ENCODE measurements around the gene CNGA1.
"Not testable (repeated sequence)": the region's sequence is repeated elsewhere in the genome, so short reads cannot be mapped to it uniquely, and the experiment has no call there.

The CNGA1 gene

GRCh38 chr4:48002267-48002666 is 14.2 kb downstream of the CNGA1 start:
- no peaks in the 10 kb centered on the region for H3K27me3 ChIP-seq
- no peak overlapping the region for H3K4me3 ChIP-seq (ENCODE audit: low read depth in 1 of 2, low read length in 1 of 2)
- no peaks in the 10 kb centered on the region for H3K9me3 ChIP-seq
- H3K36me3 ChIP-seq: no peaks in the 10 kb centered on the region
- no peak overlapping the region for H3K27ac ChIP-seq
- no peaks in the 10 kb centered on the region for H3K4me1 ChIP-seq (ENCODE audit: control insufficient read depth in 1 of 2, insufficient read depth in 1 of 2, low read depth in 1 of 2, low read length in 1 of 2)
- TF ChIP-seq, protein P1, sequence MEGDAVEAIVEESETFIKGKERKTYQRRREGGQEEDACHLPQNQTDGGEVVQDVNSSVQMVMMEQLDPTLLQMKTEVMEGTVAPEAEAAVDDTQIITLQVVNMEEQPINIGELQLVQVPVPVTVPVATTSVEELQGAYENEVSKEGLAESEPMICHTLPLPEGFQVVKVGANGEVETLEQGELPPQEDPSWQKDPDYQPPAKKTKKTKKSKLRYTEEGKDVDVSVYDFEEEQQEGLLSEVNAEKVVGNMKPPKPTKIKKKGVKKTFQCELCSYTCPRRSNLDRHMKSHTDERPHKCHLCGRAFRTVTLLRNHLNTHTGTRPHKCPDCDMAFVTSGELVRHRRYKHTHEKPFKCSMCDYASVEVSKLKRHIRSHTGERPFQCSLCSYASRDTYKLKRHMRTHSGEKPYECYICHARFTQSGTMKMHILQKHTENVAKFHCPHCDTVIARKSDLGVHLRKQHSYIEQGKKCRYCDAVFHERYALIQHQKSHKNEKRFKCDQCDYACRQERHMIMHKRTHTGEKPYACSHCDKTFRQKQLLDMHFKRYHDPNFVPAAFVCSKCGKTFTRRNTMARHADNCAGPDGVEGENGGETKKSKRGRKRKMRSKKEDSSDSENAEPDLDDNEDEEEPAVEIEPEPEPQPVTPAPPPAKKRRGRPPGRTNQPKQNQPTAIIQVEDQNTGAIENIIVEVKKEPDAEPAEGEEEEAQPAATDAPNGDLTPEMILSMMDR (IDR thresholded peaks at IDR 0.05): no peak

GRCh38 chr4:47996021-47996420 is 20.5 kb downstream of the CNGA1 start:
- H3K4me3 ChIP-seq (ENCODE audit: low read depth in 1 of 2, low read length in 1 of 2): no peak overlapping the region
- TF ChIP-seq, protein P1 (IDR thresholded peaks at IDR 0.05): no peak
- H3K9me3 ChIP-seq: no peaks in the 10 kb centered on the region
- no peaks in the 10 kb centered on the region for H3K36me3 ChIP-seq
- H3K27me3 ChIP-seq: no peaks in the 10 kb centered on the region
- H3K4me1 ChIP-seq (ENCODE audit: control insufficient read depth in 1 of 2, insufficient read depth in 1 of 2, low read depth in 1 of 2, low read length in 1 of 2): no peaks in the 10 kb centered on the region
- no peak overlapping the region for H3K27ac ChIP-seq

DNA sequence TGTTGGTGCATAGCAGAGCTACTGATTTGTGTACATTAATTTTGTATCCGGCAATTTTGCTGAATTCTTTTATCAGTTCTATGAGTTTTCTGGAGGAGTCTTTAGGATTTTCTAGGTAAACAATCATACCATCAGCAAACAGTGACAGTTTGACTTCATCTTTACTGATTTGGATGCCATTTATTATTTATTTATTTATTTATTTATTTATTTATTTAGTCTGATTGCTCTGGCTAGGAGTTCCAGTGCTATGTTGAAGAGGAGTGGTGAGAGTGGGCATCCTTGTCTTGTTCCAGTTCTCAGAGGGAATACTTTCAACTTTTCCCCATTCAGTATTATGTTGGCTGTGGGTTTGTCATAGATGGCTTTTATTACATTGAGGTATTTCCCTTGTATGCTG is 24.0 kb downstream of the CNGA1 start:
- H3K4me3 ChIP-seq (ENCODE audit: low read depth in 1 of 2, low read length in 1 of 2); H3K4me1 ChIP-seq (ENCODE audit: control insufficient read depth in 1 of 2, insufficient read depth in 1 of 2, low read depth in 1 of 2, low read length in 1 of 2); H3K36me3 ChIP-seq; H3K9me3 ChIP-seq; H3K27ac ChIP-seq; H3K27me3 ChIP-seq: not testable (repeated sequence)

GRCh38 chr4:47990145-47990544 is 26.3 kb downstream of the CNGA1 start:
- Histone ChIP-seq H3K27me3 (peaks cover 4% of the 10 kb centered on the region), H3K4me1 (ENCODE audit: control insufficient read depth in 1 of 2, insufficient read depth in 1 of 2, low read depth in 1 of 2, low read length in 1 of 2) (no peaks in the 10 kb centered on the region), H3K27ac (no peak overlapping the region), H3K9me3 (no peaks in the 10 kb centered on the region), H3K36me3 (no peaks in the 10 kb centered on the region), H3K4me3 (ENCODE audit: low read depth in 1 of 2, low read length in 1 of 2) (no peak overlapping the region)
- TF ChIP-seq, protein P1 (IDR thresholded peaks at IDR 0.05): no peak

GRCh38 chr4:47974566-47974965 is 41.9 kb downstream of the CNGA1 start:
- Histone ChIP-seq H3K9me3 (no peaks in the 10 kb centered on the region), H3K36me3 (no peaks in the 10 kb centered on the region), H3K4me1 (ENCODE audit: control insufficient read depth in 1 of 2, insufficient read depth in 1 of 2, low read depth in 1 of 2, low read length in 1 of 2) (peaks cover 0 to 8% of the 10 kb centered on the region in 2 experiments), H3K27me3 (no peaks in the 10 kb centered on the region), H3K27ac (no peak overlapping the region), H3K4me3 (ENCODE audit: low read depth in 1 of 2, low read length in 1 of 2) (no peak overlapping the region)
- TF ChIP-seq, protein P1 (IDR thresholded peaks at IDR 0.05): no peak

- Histone ChIP-seq H3K4me1 (ENCODE audit: control insufficient read depth in 1 of 2, insufficient read depth in 1 of 2, low read depth in 1 of 2, low read length in 1 of 2) (peaks cover 0 to 8% of the 10 kb centered on the region in 2 experiments), H3K9me3 (no peaks in the 10 kb centered on the region), H3K27me3 (no peaks in the 10 kb centered on the region), H3K4me3 (ENCODE audit: low read depth in 1 of 2, low read length in 1 of 2) (no peak overlapping the region), H3K27ac (no peak overlapping the region), H3K36me3 (no peaks in the 10 kb centered on the region)
- TF ChIP-seq, protein P1 (IDR thresholded peaks at IDR 0.05): no peak
Measured at GRCh38 chr4:47972721-47973120, 43.8 kb downstream of the CNGA1 start.

All from neutrophil (primary cell).